Measurements from ENCODE around the gene VGLL4.

VGLL4 gene

DNA sequence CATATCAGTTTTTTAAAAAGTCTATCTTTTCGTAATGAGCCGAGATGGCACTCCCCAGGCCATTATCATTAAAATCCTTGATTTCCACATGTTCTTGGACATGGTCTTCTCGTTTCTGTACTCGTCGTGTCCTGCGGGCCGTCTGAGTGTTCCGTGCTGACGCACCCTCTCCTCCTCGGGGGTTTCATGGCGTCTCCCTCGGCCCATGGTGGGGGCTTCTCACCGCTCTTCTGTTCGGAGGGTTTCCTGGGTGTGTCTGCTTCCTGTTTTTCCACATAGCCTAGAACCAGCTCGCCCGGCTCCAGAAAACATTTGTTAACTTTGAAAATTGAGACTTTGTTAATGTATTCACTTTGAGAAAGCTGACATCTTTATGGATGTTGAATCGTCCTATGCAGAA lies 92.7 kb downstream of the VGLL4 start:
- no peak for DNase-seq (ENCODE audit: low read depth in 2 of 2)

DNA sequence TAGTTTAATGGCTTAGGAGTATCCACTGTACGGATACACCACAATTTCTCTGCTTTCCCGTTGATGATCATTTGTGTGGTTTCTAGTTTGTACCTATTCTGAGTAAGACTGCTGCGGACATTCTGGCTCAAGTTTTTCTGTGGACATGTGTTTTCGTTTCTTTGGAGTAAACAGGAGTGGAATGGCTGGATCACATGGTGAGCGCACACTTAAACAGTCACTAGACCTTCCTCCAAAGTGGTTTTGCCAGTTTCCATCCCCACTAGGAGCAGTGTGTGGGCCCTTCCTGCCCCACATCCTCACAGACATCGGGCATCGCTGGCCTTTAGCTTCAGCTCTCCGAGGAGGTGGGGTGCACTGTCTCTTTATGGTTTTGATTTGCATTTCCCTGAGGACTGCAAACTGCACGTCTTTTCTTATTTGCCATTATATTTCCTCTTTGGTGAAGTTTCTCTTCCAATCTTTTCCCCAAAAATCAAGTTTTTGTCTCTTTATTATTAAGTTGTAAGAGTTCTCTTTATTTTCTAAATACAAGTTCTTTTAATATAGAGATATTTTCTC lies 94.1 kb downstream of the VGLL4 start:
- DNase-seq (ENCODE audit: low read depth in 2 of 2), result no peak

DNA sequence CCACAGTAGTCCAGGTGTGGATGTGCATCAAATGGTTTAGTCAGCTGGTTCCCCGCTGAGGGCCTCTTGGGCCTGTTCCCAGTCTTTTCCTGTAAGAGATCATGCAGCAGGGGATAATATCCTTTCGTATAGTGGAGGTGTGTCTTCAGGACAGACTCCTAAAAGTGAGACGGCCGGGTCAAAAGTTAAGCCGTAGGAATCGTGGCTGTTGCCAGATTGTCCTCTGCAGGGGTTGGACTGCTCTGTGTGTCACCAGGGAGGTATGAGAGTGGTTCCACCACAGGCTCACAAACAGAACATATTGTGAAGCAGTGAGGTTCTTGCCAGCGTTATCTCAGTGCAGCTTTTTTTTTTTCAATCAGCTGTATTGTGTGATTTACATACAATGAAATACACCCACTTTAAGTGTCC lies 95.0 kb downstream of the VGLL4 start:
- no peak for DNase-seq (ENCODE audit: low read depth in 2 of 2)

DNA sequence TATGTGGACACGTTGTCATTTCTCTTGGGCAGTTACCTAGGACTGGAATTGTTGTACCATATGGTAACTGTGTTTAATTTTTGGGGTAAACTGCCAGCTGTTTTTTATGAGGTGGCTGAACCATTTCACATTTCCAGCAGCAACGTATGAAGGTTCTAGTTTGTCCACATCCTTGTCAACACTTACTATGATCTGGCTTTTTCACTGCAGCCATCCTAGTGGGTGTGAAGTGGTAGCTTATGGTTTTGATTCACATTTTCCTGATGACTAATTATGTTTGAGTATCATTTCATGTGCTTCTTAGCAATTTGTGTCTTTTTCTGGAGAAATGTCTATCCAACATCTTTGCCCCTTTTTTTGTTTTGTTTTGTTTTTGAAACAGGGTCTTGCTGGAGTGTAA lies 96.2 kb downstream of the VGLL4 start:
- no peak for DNase-seq (ENCODE audit: low read depth in 2 of 2)

DNA sequence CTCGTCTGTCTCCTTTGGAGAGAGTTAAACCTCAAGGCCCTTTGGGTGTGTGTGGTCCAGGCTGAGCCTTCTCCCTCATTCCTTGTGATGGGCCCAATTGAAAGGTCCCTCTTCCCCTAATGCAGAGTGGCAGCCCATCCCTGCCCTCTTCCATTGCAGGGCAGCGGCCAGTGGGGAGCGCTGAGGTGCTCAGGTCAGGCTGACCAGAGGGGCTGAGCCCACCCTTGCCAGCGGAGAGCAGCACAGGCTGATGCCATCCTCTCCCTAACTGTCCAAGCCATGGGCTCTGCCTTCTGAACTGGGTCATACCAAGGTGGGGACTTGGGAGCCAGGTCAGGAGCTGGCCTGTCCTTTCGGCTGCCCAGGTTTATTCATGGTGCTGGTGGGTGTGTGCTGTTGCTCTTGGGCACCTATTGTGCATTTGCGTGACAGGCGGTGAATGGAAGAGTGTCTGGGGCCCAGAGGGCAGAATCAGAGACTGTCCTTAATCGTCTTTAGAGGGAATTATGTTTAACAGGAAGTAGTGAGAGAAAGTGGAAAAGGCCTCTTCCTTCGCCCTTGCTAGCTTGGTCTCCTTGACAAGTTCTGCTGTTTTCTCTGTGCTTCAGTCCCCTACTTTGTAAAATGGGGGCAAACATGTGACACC lies 96.9 kb downstream of the VGLL4 start:
- DNase-seq (ENCODE audit: low read depth in 2 of 2), result no peak

DNA sequence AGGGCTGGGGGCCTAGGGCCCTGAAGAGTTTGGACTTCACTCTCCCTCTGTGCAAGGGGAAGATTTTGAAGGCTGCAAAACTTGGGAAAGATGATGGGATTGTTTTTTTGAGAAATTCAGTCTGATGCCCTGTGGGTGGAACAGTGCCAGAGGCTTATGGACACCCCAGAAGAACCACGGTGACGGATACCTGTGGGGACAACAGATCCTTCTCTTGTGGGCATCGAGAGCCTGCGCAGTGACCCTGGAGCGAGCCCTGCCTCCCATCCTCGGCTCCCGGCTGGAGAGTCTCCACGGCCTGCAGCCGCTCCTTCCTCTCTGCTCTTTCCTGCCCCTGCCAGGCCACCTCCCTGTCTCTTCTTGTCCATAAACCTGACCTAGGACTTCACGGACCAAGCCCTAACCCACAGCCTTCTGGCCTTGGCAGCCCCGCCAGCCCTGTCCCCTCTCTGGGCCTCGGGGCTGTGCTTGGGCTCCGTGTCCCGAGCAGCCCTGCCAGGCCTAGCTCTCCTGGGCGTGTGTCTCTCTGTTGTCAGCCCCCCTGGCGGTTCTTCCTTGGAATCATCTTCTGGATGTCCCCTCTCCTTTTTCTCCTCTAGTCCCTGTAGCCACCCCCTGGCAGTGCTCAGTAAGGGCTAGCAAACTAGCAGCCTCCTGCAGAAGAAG lies 98.4 kb downstream of the VGLL4 start:
- DNase-seq (ENCODE audit: low read depth in 2 of 2), result no peak

DNA sequence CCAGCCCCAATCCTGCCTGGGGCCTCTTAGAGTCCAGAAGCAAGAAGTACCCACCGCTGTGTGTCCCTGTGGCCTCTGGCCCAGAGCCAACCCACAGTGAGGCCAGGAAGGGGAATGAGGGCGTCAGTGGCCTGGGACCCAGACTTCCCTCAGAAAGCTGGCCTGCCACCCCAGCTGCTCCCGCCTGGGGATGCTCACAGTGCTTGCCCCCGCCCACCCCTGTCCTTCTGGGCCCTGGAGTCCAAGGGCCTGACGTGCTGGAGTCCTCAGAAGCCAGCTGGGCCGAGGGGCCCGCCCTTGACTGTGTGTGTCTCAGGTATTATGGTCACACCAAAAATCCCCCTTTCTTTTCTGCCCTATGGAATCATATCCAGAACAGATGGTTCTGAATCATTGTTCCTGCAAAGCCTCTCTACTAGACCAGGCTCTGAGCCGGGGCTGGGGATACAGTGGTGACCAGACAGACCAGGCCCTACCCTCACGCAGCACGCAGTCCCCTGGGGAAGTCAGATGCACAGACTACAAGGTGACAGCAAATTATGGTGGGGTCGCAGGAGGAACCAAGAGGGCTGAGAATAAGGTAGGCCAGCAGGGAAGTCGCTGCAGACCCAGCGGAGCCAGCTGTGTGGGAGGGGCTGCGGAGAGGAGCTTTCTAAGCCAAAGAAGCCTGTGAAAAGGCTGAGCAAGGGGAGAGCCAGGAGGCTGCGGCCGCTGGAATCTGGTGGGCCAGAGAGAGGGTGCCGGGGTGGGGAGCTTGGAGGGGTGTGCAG lies 99.1 kb downstream of the VGLL4 start:
- no peak for DNase-seq (ENCODE audit: low read depth in 2 of 2)

DNA sequence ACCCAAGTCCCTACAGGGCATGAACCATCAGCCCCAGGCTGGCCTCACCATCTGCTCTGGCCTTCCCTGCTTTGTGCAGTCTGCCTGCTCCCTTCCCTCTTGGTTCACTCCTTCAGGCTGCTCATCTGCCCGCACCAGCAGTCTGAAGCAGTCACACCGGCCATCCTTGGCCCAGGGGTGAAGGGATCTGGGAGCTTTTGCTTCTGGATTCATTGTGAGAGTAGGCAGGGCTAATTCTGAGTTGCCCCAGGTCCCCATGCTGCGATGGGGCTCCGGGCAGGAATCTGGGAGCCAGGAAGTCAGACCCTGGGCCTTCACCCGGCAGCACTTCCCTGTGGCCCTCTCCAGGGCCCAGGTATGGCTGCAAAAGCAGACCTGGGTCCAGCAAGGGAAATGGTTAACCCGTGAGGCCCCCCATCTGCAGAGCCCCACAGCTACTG lies 99.7 kb downstream of the VGLL4 start:
- no peak for DNase-seq (ENCODE audit: low read depth in 2 of 2)

DNA sequence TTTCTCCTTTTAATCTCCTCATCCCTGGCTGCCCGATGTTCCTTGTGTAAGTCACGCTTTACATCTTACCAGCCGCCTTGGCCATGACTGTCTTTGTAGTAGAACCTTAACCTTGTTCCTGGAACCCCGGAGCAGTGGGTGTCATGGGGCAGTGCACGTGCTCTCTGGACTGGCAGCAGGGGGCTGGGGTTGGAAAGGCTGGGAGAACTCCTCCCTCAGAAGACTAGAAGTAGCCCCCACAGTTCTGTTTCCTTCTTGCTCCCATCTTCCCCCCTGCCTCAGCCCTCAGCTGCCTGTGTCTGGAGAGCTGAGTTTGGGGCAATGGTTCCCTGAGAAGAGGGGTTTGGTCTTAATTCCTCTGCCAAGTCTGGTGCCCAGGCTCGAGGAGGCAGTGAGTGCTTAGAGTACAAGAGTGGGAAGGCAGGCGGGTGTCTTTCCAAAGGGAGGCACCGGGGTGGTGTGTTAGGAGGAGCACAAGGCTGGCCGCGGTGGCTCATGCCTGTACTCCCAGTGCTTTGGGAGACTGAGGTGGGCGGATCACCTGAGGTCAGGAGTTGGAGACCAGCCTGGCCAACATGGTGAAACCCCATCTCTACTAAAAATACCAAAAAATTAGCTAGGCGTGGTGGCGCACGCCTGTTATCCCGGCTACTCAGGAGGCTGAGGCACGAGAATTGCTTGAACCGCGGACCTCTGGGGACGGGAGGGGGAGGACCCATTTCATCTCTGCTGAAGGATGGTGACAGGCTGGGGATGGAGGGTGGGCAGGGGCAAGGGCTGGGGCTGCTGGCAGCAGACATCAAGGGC lies 100.4 kb downstream of the VGLL4 start:
- no peak for DNase-seq (ENCODE audit: low read depth in 2 of 2)

DNA sequence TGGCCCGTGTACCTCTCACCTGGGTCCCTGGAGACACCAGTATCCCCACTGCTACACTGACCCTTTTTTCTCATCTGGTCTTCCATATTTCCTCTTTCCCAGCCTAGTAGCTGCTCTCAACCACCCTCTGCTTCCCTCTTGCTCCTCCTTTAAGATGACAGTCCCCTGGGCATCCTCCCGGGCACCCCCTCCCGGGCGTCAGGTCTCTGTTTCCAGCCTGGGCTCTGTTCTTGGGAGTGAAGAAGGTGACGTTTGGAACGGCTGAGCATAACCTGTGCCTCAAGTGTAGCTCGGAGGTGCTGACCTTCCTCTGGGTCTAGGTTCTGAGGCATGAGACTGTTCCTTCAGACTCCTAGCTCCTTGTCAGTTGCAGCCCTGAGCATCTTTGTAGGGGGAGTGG lies 101.2 kb downstream of the VGLL4 start:
- DNase-seq (ENCODE audit: low read depth in 2 of 2), result no peak

DNA sequence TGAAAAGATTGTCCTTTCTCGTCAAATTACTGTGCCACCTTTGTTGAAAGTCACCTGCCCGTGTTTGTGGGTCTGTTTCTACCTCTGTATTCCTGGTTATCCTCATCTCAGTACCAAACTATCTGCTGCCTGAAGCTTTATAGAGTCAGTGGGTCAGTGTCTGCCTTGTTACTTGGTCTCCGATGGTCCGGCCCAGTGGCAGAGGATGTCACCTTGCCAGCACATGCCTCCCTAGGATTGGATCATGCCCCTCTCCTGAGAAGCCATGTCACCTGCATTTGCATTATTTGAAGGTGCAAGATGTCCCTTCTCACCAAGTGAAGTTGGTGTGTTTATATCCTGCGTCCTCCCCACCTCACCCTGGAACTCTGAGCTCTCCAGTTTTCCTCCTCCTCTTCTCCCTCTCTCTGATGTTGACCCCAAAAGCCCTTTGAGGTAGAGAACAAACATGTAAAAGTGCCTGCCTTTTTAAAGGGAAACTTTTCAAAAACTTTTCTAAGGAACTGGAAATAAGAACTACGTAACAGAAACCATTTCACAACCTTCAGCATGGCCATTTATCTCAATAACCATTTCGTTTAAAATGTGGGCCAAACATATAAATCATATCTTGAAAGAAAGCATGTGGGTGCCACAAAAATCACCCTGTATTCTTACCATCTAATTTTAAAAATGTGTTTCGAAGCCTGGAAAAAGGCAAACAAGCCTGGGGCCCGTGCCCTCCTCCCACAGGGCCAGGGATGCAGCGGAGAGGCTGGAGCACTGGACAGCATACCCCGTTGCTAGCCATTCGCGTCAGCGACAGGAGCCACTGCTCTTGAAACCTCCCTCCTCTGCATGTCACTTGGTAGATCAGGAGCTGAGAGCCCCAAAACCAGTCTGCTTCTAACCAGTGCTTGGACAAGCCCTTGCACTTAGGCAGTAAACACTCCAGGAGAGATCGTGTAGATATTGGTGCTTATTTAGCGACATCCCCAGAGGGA lies 102.1 kb downstream of the VGLL4 start:
- no peak for DNase-seq (ENCODE audit: low read depth in 2 of 2)

DNA sequence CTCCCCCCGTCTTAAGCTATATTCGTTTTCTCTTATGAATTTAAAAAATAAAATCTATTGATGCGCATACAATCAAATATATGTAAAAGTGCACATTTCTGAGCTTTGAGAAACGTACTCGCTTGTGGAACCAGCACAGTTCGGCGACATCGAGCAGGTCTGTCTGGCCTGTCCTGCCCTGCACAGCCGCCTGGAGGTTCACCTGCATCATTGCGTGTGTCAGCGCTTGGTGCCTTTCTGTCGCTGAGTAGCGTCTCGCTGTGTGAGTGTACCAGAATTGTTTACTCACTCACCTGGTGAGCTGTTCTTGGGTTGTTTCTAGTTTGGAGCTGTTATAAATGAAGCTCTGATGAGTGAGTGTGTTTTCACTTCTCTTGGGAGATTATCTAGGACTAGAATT lies 104.0 kb downstream of the VGLL4 start:
- DNase-seq (ENCODE audit: low read depth in 2 of 2), result no peak

DNA sequence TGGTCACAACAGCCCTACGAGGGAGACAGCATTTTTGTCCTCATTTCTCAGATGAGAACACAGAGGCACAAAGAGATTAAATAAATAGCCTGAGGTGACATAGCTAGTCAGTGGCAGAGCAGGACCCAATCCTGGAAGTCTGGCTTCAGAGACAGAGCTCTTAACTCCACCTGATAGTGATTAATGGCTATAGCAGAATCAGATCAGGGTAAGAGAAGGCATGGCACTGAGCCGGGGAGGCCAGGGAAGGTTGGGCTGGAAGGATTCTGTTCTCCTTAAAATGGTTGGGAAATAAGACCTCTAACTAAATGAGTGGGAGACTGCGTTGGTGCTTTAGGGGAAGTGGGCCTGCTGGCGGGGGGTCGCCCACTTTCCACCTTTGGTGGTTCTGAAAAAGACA lies 104.5 kb downstream of the VGLL4 start:
- DNase-seq (ENCODE audit: low read depth in 2 of 2), result no peak

DNA sequence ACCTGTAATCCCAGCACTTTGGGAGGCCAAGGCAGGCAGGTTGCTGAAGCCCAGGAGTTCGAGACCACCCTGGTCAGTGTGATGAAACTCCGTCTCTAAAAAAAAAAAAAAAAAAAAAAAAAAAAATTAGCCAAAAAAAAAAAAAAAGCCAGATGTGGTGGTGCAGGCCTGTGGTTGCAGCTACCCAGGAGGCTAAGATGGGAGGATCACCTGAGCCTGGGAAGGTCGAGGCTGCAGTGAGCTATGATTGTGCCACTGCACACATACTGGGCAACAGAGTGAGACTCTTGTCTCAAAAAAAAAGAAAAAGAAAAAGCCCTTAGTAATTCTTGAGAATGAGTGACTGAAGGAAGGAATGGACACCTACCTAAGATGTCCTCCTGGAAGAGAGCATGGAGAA lies 105.1 kb downstream of the VGLL4 start:
- no peak for DNase-seq (ENCODE audit: low read depth in 2 of 2)

DNA sequence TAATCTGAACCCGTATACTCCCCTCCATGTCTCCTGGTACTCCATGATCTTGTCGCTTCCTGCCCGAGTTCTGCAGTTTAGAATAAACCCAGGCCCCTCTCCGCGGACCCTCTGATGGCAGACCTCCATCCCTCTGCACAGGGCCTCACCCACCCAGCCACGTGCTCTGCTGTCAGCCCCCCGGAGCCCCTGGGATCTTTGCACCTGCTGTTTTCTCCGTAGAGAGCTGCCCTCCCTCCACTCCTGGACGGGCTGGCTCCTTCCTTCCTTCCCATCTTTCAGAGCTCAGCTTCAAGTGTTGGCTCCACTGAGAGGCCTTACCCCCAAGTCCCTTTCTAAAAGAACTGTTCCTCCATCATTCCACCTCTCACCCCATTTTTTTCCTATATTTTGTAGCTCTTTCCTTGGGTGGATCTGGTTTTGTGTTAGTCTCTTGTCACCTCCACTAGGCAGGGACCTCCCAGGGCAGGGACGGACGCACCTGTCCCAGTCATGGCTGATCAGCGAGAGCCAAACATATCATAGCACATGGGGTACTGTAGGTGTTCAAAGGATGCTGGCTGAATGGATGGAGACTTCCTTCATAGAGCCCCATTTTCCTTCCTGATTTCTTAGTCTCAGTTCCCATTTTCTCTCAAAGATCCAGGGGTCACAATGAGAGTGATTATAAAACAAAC lies 106.6 kb downstream of the VGLL4 start:
- no peak for DNase-seq (ENCODE audit: low read depth in 2 of 2)

DNA sequence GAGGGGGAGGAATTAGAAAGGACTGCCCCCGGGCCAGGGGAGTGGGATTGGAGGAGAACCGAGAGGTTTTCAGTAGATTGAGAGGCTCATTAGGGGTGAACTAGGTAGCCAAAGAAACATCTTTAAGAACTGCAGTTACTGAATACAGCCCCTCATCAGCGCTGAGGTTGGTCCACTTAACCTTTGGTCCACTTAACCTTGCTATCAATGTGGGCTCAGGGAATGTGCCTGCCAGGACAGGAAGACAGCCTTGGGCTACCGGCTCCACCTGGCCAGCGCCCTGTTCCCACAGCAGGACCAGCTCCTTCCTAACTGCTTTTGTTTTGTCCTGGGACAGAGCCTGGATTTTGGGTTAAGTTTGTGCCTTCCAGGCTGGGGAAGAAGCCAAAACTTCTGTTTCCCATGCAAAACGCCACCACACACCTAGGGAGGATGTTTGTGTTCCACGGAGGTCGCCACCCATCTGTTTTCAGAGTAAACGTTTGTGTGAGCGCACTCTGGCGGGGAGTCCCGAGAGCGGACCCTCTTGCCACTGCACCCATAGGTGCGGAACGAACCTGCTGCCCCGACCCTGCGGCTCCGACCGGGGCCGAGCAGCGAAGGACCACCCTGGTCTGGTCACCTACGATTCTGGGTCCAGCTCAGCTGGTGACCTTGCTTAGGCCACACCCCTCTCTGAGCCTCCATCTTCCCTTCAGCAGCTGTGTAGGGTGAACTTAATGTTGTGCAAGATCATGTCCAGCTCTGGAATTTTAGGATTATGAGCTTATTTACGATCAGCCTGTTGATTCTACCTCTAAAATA lies 107.4 kb downstream of the VGLL4 start:
- no peak for DNase-seq (ENCODE audit: low read depth in 2 of 2)

DNA sequence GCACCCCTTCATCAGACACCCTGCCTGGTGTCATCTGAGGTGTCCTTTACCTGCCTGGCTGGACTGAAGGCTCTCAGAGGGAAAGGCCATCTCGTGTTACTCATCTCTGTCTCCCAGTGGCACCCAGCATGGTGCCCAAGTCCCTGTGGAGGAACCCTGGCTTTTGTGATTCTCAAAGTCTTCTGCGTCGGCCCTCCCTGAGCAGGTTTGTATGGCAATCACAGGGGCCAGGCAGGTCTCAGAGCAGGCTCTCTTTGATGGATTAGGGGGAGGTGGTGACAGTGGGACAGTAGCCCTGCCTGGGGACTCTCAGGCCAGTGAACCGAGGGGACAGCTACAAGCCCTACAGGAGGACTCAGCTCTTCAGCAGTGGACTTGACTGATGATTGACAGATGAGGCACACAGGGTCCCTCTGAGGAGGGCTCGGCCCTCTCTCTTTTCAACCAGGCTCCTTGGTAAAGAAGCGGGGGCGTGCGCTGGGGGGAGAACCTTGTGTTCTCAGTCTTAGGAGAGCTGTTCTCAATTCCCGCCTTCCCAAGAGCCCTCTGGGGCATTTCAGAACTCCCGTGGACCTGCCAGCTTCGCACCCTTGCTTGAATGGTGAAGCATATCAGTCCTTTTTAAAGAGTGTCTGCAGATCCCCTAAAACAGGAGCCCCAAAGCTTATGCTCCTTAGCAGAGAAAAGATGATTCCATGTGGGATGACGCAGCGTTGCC lies 108.3 kb downstream of the VGLL4 start:
- DNase-seq (ENCODE audit: low read depth in 2 of 2), result no peak

DNA sequence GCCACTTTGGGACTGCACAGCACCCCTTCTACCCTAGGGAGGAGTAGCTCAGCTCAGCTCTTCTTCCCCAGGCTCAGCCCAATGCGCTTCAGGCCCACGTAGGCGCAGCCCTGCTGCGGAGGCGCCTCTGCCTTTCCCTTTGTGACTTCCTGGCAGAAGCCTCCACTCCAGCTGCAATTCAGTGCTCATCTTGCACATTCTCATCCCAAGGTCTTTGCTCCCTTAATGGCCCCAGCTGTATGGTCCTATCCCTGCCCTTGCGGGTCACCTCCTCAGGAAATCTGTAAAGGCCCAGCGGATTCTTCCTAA lies 109.0 kb downstream of the VGLL4 start:
- no peak for DNase-seq (ENCODE audit: low read depth in 2 of 2)

Measured in stimulated activated CD4-positive, alpha-beta T cell treated with anti-CD3 and anti-CD28 coated beads, Interleukin-1b, Interleukin-23, amount 100 ng/mL, for 4 hours (primary cell).